SK-N-DZ (cell line): Measurements from ENCODE around the gene ELFN1.

Source experiments
- DNase-seq: peaks from one replicate; pipeline ENCODE4 v3.0.0-alpha.2; 2015; ENCODE audit warnings: low spot score

Gene ELFN1

GRCh38 chr7:1694611-1695511 lies 24.8 kb downstream of the ELFN1 start:
- DNase-seq, result no peak

- no peak for DNase-seq
Observed at GRCh38 chr7:1695800-1696454, 25.9 kb downstream of the ELFN1 start.

- no peak for DNase-seq
Observed at GRCh38 chr7:1696671-1697498, 26.8 kb downstream of the ELFN1 start.

- DNase-seq, result no peak
Observed at GRCh38 chr7:1697499-1698125, 27.5 kb downstream of the ELFN1 start.

GRCh38 chr7:1698201-1698600 lies 28.1 kb downstream of the ELFN1 start:
- no peak for DNase-seq

- DNase-seq, result no peak
Observed at GRCh38 chr7:1698951-1699350, 28.9 kb downstream of the ELFN1 start.

- no peak for DNase-seq
Observed at GRCh38 chr7:1700086-1700485, 30.0 kb downstream of the ELFN1 start.

GRCh38 chr7:1700536-1701333 lies 30.7 kb downstream of the ELFN1 start:
- no peak for DNase-seq

- no peak for DNase-seq
Observed at GRCh38 chr7:1702652-1703051, 32.6 kb downstream of the ELFN1 start.

- no peak for DNase-seq
Observed at GRCh38 chr7:1703441-1703840, 33.4 kb downstream of the ELFN1 start.

- no peak for DNase-seq
Observed at GRCh38 chr7:1703871-1704810, 34.1 kb downstream of the ELFN1 start.

GRCh38 chr7:1704811-1705738 lies 35.0 kb downstream of the ELFN1 start:
- no peak for DNase-seq

- DNase-seq, result no peak
Observed at GRCh38 chr7:1705856-1706255, 35.8 kb downstream of the ELFN1 start.

- no peak for DNase-seq
Observed at GRCh38 chr7:1706381-1706720, 36.3 kb downstream of the ELFN1 start.

GRCh38 chr7:1706721-1707613 lies 36.9 kb downstream of the ELFN1 start:
- no peak for DNase-seq

GRCh38 chr7:1707756-1708595 lies 37.9 kb downstream of the ELFN1 start:
- DNase-seq, result no peak
